Measurements from ENCODE around the gene TRIP6. TPM values are rescaled to one million over a fixed set of nuclear protein-coding genes. Genes with fewer than 3 reads are reported as not detected.

TRIP6 gene
- total RNA-seq, 1 experiment from 2014 or later: 3.2 TPM

GRCh38 chr7:100832281-100832633 lies 34.9 kb upstream of the TRIP6 start:
- no peak for DNase-seq (ENCODE audit: low read depth, low spot score)
- H3K27me3 ChIP-seq (ENCODE audit: control insufficient read depth, insufficient read depth, low read length): no peaks in the 10 kb centered on the region
- intact Hi-C loops (cut with micrococcal nuclease; ENCODE audit: unreplicated experiment) (no loop called here), in situ Hi-C loops (cut with HindIII; ENCODE audit: low pct_unique_long_range_greater_than_20kb, low sequenced_read_pairs) (loop anchor here (25.0 kb wide), 1 partner anchor 120 kb away; the partner anchor contains the start of genes EPO and POP7)
- no peaks in the 10 kb centered on the region for H3K9me3 ChIP-seq (ENCODE audit: control insufficient read depth, insufficient read depth, low read depth, low read length)
- ChIA-PET CTCF (interaction anchor here (0.6 to 0.8 kb wide), 2 partner anchors 82 to 294 kb away, joined by 4 to 5 read pairs; no protein-coding TSS in a partner anchor), POLR2A (interaction anchor here (0.7 kb wide), 1 partner anchor 17 kb away, joined by 3 read pairs; no protein-coding TSS in a partner anchor)
- ATAC-seq: no peak
- H3K36me3 ChIP-seq (ENCODE audit: control insufficient read depth, insufficient read depth, low read length): no peaks in the 10 kb centered on the region
- no peak overlapping the region for H3K27ac ChIP-seq (ENCODE audit: low read length)
- no peak overlapping the region for H3K4me3 ChIP-seq (ENCODE audit: low read depth in 2 of 2, low read length in 2 of 2)
- TF ChIP-seq REST (IDR thresholded peaks at IDR 0.05; ENCODE audit: insufficient read depth in 1 of 2, low read depth in 2 of 2, low read length in 1 of 2) (no peak), TCF7L2 (IDR thresholded peaks at IDR 0.05; ENCODE audit: low read depth, low read length) (no peak)
- no TSS peak for BruUV-seq (replicated peaks)
- H3K4me1 ChIP-seq (ENCODE audit: control insufficient read depth, insufficient read depth, low read length): peaks cover 18% of the 10 kb centered on the region

GRCh38 chr7:100835903-100836811 lies 31.0 kb upstream of the TRIP6 start:
- Histone ChIP-seq H3K4me1 (ENCODE audit: control insufficient read depth, insufficient read depth, low read length) (peaks cover 10% of the 10 kb centered on the region), H3K9me3 (ENCODE audit: control insufficient read depth, insufficient read depth, low read depth, low read length) (no peaks in the 10 kb centered on the region), H3K27me3 (ENCODE audit: control insufficient read depth, insufficient read depth, low read length) (no peaks in the 10 kb centered on the region), H3K36me3 (ENCODE audit: control insufficient read depth, insufficient read depth, low read length) (no peaks in the 10 kb centered on the region), H3K4me3 (ENCODE audit: low read depth in 2 of 2, low read length in 2 of 2) (no peak overlapping the region), H3K27ac (ENCODE audit: low read length) (peak overlapping the region; percentile 46; the same call in 1 of the 2 replicates)
- in situ Hi-C loops (cut with HindIII; ENCODE audit: low pct_unique_long_range_greater_than_20kb, low sequenced_read_pairs) (loop anchor here (25.0 kb wide), 1 partner anchor 124 kb away; the partner anchor contains the start of genes EPO and POP7), intact Hi-C loops (cut with micrococcal nuclease; ENCODE audit: unreplicated experiment) (no loop called here)
- POLR2A ChIA-PET: interaction anchor here (0.6 to 1.2 kb wide), 3 partner anchors 9 to 35 kb away, joined by 3 to 5 read pairs (median 4); partner anchors contain the start of gene EPHB4
- ATAC-seq (peak; percentile 66), DNase-seq (ENCODE audit: low read depth, low spot score) (no peak)
- CTCF ChIA-PET: interaction anchor here (0.6 kb wide), 1 partner anchor 146 kb away, joined by 3 read pairs; no protein-coding TSS in a partner anchor
- BruUV-seq (replicated peaks): no TSS peak
- no peak for TF ChIP-seq CTCF (IDR thresholded peaks at IDR 0.05)
- no peak for TF ChIP-seq POLR2AphosphoS5 (IDR thresholded peaks at IDR 0.05; ENCODE audit: low read depth, low read length)
- no peak for TF ChIP-seq TCF7L2 (IDR thresholded peaks at IDR 0.05; ENCODE audit: low read depth, low read length)
- no peak for TF ChIP-seq REST (IDR thresholded peaks at IDR 0.05; ENCODE audit: insufficient read depth in 1 of 2, low read depth in 2 of 2, low read length in 1 of 2)
- TF ChIP-seq SIN3A (IDR thresholded peaks at IDR 0.05; ENCODE audit: borderline replicate concordance, insufficient read depth, low read depth, low read length): no peak

Data from Panc1 (cell line).